Breast epithelium (tissue), 4 donors: ENCODE measurements around the gene KRTAP2-1. TPM values are rescaled to one million over a fixed set of nuclear protein-coding genes. Genes with fewer than 3 reads are reported as not detected.

Source experiments
- DNase-seq, 2 donors: peaks; one replicate each; pipeline ENCODE4 v3.0.0-alpha.2; 2019; ENCODE audit warnings: low spot score in 2 of 2
- H3K27ac ChIP-seq, 2 donors: fragments of 200-600 bp; sonication (generic) in 1 of 2; one replicate each; pipeline ENCODE4 v1.5.1; 2016 to 2019; ENCODE audit warnings: mild to moderate bottlenecking in 1 of 2
- H3K27me3 ChIP-seq, 2 donors: fragments of 200-600 bp; sonication (generic) in 1 of 2; one replicate each; pipeline versions ENCODE4 v1.5.1 to v1.6.0; 2017 to 2019; ENCODE audit warnings: control low read depth in 1 of 2, mild to moderate bottlenecking in 1 of 2
- H3K36me3 ChIP-seq: fragments of 200-600 bp; one replicate; pipeline ENCODE4 v1.5.1; 2019
- H3K4me1 ChIP-seq, 2 donors: fragments of 200-600 bp; sonication (generic); one replicate each; pipeline ENCODE4 v1.5.1; 2016 to 2019; ENCODE audit warnings: control low read depth in 1 of 2
- H3K4me3 ChIP-seq, 3 donors: fragments of 200-600 bp; sonication (generic); 1 replicate in 2 of 3; 2 replicates in 1 of 3; pipeline ENCODE4 v1.5.1; 2016 to 2019; ENCODE audit warnings: mild to moderate bottlenecking in 3 of 3, moderate library complexity in 2 of 3
- H3K9me3 ChIP-seq, 2 donors: fragments of 200-600 bp; sonication (generic) in 1 of 2; one replicate each; pipeline ENCODE4 v1.5.1; 2016 to 2019; ENCODE audit warnings: control low read depth in 1 of 2
- CTCF ChIP-seq, 3 donors: fragments of 450-650 bp; IDR thresholded peaks; one replicate each; pipeline ENCODE4 v1.5.1; 2016 to 2017; ENCODE audit warnings: antibody characterized with exemption in 3 of 3, mild to moderate bottlenecking in 3 of 3, moderate library complexity in 3 of 3
- POLR2A ChIP-seq: fragments of 450-650 bp; IDR thresholded peaks from one replicate; pipeline ENCODE4 v1.6.1; 2016; ENCODE audit warnings: antibody characterized with exemption, mild to moderate bottlenecking, moderate library complexity
- POLR2AphosphoS5 ChIP-seq, 3 donors: sonication (generic); formaldehyde crosslinking; IDR thresholded peaks; one replicate each; pipeline ENCODE4 v1.6.1; 2017; ENCODE audit warnings: antibody characterized with exemption in 3 of 3
- intact Hi-C: fragments of 100-400 bp; cut with DNase I; formaldehyde crosslinking; loops from one replicate; pipeline ENCODE4 v1.15.1; 2023; ENCODE audit warnings: low total_unique reads
- total RNA-seq, 3 donors: library from RNA; depleted of rRNA; stranded (reverse); fragments of >200 nt; gene quantifications; one replicate each; pipeline ENCODE4 v1.1.0, GENCODE V29; 2016

Gene KRTAP2-1
- total RNA-seq, 3 donors from 2014 or later, result not detected

DNA sequence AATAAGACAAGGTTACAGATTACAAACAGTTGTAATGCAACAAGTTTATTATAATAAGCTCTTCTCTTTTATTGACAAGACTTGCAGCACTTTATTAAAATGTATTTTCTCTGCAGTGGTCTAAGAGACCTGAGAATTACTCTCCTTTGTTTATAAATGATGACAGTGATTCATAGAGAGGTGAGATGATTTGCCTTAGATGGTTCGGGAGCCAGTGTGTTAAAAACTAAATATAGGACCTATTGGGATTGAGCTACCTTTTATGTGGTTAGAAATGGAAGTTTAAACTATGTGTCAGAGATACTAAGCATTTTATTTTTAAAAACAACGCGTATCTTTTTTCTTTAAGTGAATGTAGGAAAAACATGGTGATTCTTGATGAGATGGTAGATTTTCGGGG, 50.3 kb downstream of the KRTAP2-1 start:
- Histone ChIP-seq H3K4me3 (no peak overlapping the region), H3K36me3 (no peaks in the 10 kb centered on the region), H3K9me3 (no peaks in the 10 kb centered on the region), H3K27me3 (no peaks in the 10 kb centered on the region), H3K27ac (no peak overlapping the region), H3K4me1 (no peaks in the 10 kb centered on the region)
- intact Hi-C loops, result loop anchor here (5.0 kb wide), 1 partner anchor 630 kb away; no protein-coding TSS in a partner anchor
- TF ChIP-seq POLR2AphosphoS5 (IDR thresholded peaks at IDR 0.05) (no peak), POLR2A (no peak), CTCF (IDR thresholded peaks at IDR 0.05) (no peak)
- DNase-seq, result no peak

Other genes starting within 250 kb of the KRTAP2-1 start
- not detected for gene KRT28, start 247.4 kb downstream of the KRTAP2-1 start, total RNA-seq
- gene KRT10, start 224.7 kb downstream of the KRTAP2-1 start, total RNA-seq, result 10 to 100 TPM in 1 of 3 donors, 1 to 10 TPM in 2; 6.2 to 14.7 (median 7.6) TPM
- not detected for gene KRT12, start 180.1 kb downstream of the KRTAP2-1 start, total RNA-seq
- gene KRT20, start 162.1 kb downstream of the KRTAP2-1 start, total RNA-seq, result 1 to 10 TPM in 1 of 3 donors, not detected in 2; 6.6 TPM
- gene KRT23, start 109.7 kb downstream of the KRTAP2-1 start, total RNA-seq, result 10 to 100 TPM in 2 of 3 donors, not detected in 1; 37.7 to 57.5 TPM
- not detected for gene KRT39, start 80.4 kb downstream of the KRTAP2-1 start, total RNA-seq
- gene KRT40, start 63.0 kb downstream of the KRTAP2-1 start, total RNA-seq, result under 1 TPM in 1 of 3 donors, not detected in 2; 0.29 TPM
- gene KRTAP3-3, start 53.2 kb downstream of the KRTAP2-1 start, total RNA-seq, result not detected
- gene KRTAP3-2, start 47.4 kb downstream of the KRTAP2-1 start, total RNA-seq, result not detected
- gene KRTAP3-1, start 38.2 kb downstream of the KRTAP2-1 start, total RNA-seq, result not detected
- not detected for gene KRTAP1-5, start 20.1 kb downstream of the KRTAP2-1 start, total RNA-seq
- not detected for gene KRTAP1-4, start 17.1 kb downstream of the KRTAP2-1 start, total RNA-seq
- not detected for gene KRTAP1-3, start 12.4 kb downstream of the KRTAP2-1 start, total RNA-seq
- gene KRTAP1-1, start 5.9 kb downstream of the KRTAP2-1 start, total RNA-seq, result not detected
- gene KRTAP2-2, start 7.9 kb upstream of the KRTAP2-1 start, total RNA-seq, result not detected
- not detected for gene KRTAP2-3, start 12.8 kb upstream of the KRTAP2-1 start, total RNA-seq
- gene KRTAP2-4, start 18.6 kb upstream of the KRTAP2-1 start, total RNA-seq, result not detected
- gene KRTAP4-7, start 36.8 kb upstream of the KRTAP2-1 start, total RNA-seq, result not detected
- gene KRTAP4-8, start 50.8 kb upstream of the KRTAP2-1 start, total RNA-seq, result not detected
- gene KRTAP4-16, start 54.9 kb upstream of the KRTAP2-1 start, total RNA-seq, result not detected
- gene KRTAP4-9, start 58.1 kb upstream of the KRTAP2-1 start, total RNA-seq, result not detected
- not detected for gene KRTAP4-11, start 71.1 kb upstream of the KRTAP2-1 start, total RNA-seq
- not detected for gene KRTAP4-12, start 76.9 kb upstream of the KRTAP2-1 start, total RNA-seq
- not detected for gene KRTAP4-6, start 93.2 kb upstream of the KRTAP2-1 start, total RNA-seq
- not detected for gene KRTAP4-5, start 102.5 kb upstream of the KRTAP2-1 start, total RNA-seq
- gene KRTAP4-4, start 113.4 kb upstream of the KRTAP2-1 start, total RNA-seq, result not detected
- not detected for gene KRTAP4-3, start 120.9 kb upstream of the KRTAP2-1 start, total RNA-seq
- gene KRTAP4-2, start 130.9 kb upstream of the KRTAP2-1 start, total RNA-seq, result not detected
- gene KRTAP4-1, start 137.6 kb upstream of the KRTAP2-1 start, total RNA-seq, result not detected
- gene KRTAP9-1, start 142.6 kb upstream of the KRTAP2-1 start, total RNA-seq, result not detected
- gene KRTAP9-2, start 179.3 kb upstream of the KRTAP2-1 start, total RNA-seq, result not detected
- not detected for gene KRTAP9-3, start 185.1 kb upstream of the KRTAP2-1 start, total RNA-seq
- gene KRTAP9-8, start 190.7 kb upstream of the KRTAP2-1 start, total RNA-seq, result not detected
- not detected for gene KRTAP9-4, start 202.4 kb upstream of the KRTAP2-1 start, total RNA-seq
- gene KRTAP9-9, start 208.1 kb upstream of the KRTAP2-1 start, total RNA-seq, result not detected
- gene KRTAP9-6, start 218.1 kb upstream of the KRTAP2-1 start, total RNA-seq, result not detected
- not detected for gene KRTAP9-7, start 228.4 kb upstream of the KRTAP2-1 start, total RNA-seq